ENCODE data around the gene PRSS57.

PRSS57 gene

GRCh38 chr19:638906-639252, 56.4 kb downstream of the PRSS57 start:
- no peak for DNase-seq (ENCODE audit: low read depth)

All from EH (cell line).